ENCODE measurements around the gene ZNF501. TPM values are rescaled to one million over a fixed set of nuclear protein-coding genes. Genes with fewer than 3 reads are reported as not detected.

Gene ZNF501
- total RNA-seq, 1 donor from 2014 or later = 5.3 TPM

DNA sequence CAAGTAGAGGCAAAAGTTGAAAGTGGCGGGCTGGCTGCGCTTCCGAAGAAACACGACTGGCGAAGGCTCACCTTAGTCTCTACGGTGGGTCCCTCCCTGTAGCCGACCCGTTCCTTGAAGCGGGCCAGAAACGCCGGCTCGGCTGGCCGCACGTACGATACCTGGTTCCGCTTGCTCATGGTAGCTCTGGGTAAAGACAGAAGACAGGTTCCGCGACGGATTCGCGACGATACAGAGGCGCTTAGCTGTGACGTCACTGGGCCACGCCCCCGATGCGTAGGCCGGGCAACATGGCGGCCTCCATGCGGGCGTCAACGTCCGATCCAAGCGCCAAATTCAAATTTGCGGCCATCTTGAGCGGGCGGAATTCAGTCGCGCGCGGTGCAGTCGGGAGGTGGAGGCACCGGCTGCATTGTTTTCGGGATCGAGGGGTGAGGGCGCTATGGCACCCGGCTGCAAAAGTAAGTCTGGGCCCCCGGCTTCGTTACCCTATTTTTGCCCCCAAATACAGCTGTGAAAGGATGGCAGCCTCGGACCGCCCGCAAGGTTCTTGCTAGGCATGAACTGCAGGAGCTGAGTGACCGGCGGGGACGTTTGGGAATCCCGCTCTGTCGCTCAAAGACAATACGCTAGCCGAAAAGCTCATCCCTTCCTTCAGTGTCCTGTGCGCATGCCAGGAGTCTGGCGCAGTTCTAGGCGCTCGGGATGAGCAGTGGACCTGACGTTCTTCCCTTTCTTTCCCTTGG is 32.2 kb downstream of the ZNF501 start, which contains the start of the genes KIAA1143 and KIF15:
TSS of gene KIAA1143 (minus strand) at position 196 of the 746 bp plus-strand sequence. CDS start at position 179, 17 bp downstream.
TSS of gene KIF15 (plus strand) at position 371 of the 746 bp plus-strand sequence. CDS start at position 443, 72 bp downstream.
- Histone ChIP-seq H3K4me1 (peaks cover 19% of the 10 kb centered on the region), H3K27ac (replicated peaks) (peak within 1 kb of the TSS; percentile 85), H3K4me3 (peak within 1 kb of the TSS; percentile 95), H3K9me3 (replicated peaks) (peaks cover 12% of the 10 kb centered on the region), H3K36me3 (peaks cover 23% of the 10 kb centered on the region), H3K27me3 (ENCODE audit: low read depth) (no peaks in the 10 kb centered on the region)
- peak; percentile 97 for DNase-seq
- TF ChIP-seq CTCF (IDR thresholded peaks at IDR 0.05; ENCODE audit: borderline replicate concordance) = no peak
- intact Hi-C loops (cut with micrococcal nuclease) = no loop called here

DNA sequence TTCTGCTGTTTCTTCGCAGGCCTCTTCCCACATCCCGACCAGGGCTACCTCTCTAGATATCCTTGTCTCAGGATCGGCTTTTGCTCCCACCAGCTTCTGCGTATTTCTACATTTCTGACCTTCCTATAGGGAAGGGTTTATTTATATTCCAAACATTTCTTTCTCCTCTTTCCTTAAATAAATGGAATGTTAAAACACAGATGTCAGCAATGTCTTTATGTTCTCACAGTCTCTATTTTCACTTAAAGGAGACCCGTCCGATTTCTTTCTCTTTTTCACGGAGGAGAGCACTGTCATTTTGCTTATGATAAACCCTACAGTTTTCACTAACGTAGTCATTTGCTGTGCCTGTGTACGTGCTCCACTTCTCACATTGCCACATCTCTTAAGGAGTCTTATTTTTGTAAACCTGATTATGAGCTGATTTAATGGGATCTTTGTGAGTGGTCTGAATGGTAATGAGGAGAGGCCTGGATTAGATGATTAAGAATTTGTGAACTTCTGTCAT is 32.8 kb downstream of the ZNF501 start:
- no peaks in the 10 kb centered on the region for H3K27me3 ChIP-seq (ENCODE audit: low read depth)
- intact Hi-C loops (cut with micrococcal nuclease) = no loop called here
- H3K27ac ChIP-seq (replicated peaks) = no peak overlapping the region
- H3K4me1 ChIP-seq = peaks cover 19% of the 10 kb centered on the region
- H3K36me3 ChIP-seq = peaks cover 21% of the 10 kb centered on the region
- H3K9me3 ChIP-seq (replicated peaks) = peaks cover 12% of the 10 kb centered on the region
- H3K4me3 ChIP-seq = peak overlapping the region; percentile 95
- TF ChIP-seq CTCF (IDR thresholded peaks at IDR 0.05; ENCODE audit: borderline replicate concordance) = no peak
- DNase-seq = no peak

DNA sequence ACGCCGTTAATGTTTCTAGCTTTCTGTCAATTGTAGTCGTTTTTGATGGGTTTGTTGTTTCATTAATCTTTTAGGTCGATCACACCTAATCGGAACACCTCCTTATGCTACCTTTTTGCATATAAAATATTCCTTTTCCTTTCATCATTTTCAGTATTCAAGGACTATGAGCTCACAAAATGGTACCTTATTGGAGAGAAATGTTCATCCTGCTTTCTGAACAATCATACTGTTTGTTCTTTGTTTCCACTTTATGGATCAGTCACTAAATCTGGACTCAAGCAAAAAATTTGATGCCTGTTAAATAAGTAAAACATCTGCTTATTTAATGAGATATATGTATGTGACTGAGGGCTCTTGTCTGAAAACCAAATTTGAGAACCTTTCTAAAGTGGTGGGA is 33.3 kb downstream of the ZNF501 start:
- H3K9me3 ChIP-seq (replicated peaks) = peaks cover 12% of the 10 kb centered on the region
- H3K27me3 ChIP-seq (ENCODE audit: low read depth) = no peaks in the 10 kb centered on the region
- H3K36me3 ChIP-seq = peaks cover 17% of the 10 kb centered on the region
- no peak for DNase-seq
- no peak overlapping the region for H3K27ac ChIP-seq (replicated peaks)
- intact Hi-C loops (cut with micrococcal nuclease) = no loop called here
- H3K4me1 ChIP-seq = peaks cover 19% of the 10 kb centered on the region
- no peak for TF ChIP-seq CTCF (IDR thresholded peaks at IDR 0.05; ENCODE audit: borderline replicate concordance)
- no peak overlapping the region for H3K4me3 ChIP-seq

- intact Hi-C loops (cut with micrococcal nuclease) = no loop called here
- H3K27me3 ChIP-seq (ENCODE audit: low read depth) = no peaks in the 10 kb centered on the region
- H3K4me1 ChIP-seq = peaks cover 19% of the 10 kb centered on the region
- no peak overlapping the region for H3K4me3 ChIP-seq
- TF ChIP-seq CTCF (IDR thresholded peaks at IDR 0.05; ENCODE audit: borderline replicate concordance) = no peak
- peaks cover 2% of the 10 kb centered on the region for H3K36me3 ChIP-seq
- DNase-seq = no peak
- H3K27ac ChIP-seq (replicated peaks) = no peak overlapping the region
- peaks cover 4% of the 10 kb centered on the region for H3K9me3 ChIP-seq (replicated peaks)
Measured at GRCh38 chr3:44764248-44764647, 34.8 kb downstream of the ZNF501 start.

DNA sequence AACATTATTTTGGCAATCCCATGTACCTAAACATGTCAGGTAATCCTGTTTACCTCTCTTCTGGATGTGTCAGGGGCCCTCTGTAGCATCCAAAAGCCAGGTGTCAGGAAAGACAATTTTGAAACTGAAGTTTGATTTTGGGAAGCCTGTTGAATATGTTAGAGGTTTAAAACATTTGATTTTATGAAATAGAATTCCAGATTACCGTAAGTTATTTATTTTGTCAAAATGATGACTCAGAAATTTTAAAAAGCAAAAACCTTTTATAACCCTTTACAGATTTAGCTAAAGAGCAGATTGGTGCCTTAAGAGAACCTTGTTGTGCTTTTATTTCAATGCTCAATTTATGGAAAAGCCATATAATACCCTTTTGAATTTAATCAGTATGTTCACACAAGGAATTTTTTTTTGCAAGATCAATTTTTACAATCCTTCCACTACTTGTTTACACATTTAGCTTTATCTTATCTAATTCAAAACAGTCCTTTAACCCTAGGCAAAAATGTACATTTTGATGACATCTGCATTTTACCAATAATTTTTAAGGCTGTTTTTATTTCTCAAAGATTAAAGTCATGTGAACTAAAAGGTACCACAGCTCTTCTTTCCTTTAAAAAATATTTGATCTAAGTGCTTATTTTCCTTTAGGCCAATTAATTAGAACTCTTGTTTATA is 42.1 kb downstream of the ZNF501 start:
- intact Hi-C loops (cut with micrococcal nuclease) = no loop called here
- DNase-seq = no peak
- Histone ChIP-seq H3K36me3 (no peaks in the 10 kb centered on the region), H3K27ac (replicated peaks) (no peak overlapping the region), H3K9me3 (replicated peaks) (peaks cover 31% of the 10 kb centered on the region), H3K4me1 (no peaks in the 10 kb centered on the region), H3K27me3 (ENCODE audit: low read depth) (no peaks in the 10 kb centered on the region), H3K4me3 (no peak overlapping the region)
- TF ChIP-seq CTCF (IDR thresholded peaks at IDR 0.05; ENCODE audit: borderline replicate concordance) = no peak
